HCT116 (cell line): ENCODE measurements around the gene LDLRAD4. TPM values are rescaled to one million over a fixed set of nuclear protein-coding genes. Genes with fewer than 3 reads are reported as not detected.

ENCODE experiments used
- ATAC-seq: fragments of 200-7000 bp; cut with Tn5 transposase; 2 replicates; pipeline ENCODE4 v1.9.1; 2020; ENCODE audit warnings: mild to moderate bottlenecking, moderate library complexity
- BruUV-seq: library from RNA; stranded (reverse); fragments of 400-500 nt; replicated peaks from 2 replicates; lab custom pipeline; 2021; lab: Mats Ljungman, UMichigan
- CTCF ChIA-PET: fragments of 300-600 bp; sonication (Branson Sonifier 250); formaldehyde crosslinking; loops from one replicate; lab custom pipeline; 2021; ENCODE audit warnings: antibody characterized with exemption; lab: Charles Lee
- POLR2A ChIA-PET: fragments of 300-600, 350-600 bp; sonication (Branson Sonifier 250); formaldehyde crosslinking; loops from one replicate; lab custom pipeline; 2021; ENCODE audit warnings: antibody characterized with exemption; lab: Charles Lee
- RAD21 ChIA-PET, 2 experiments: fragments of 300-600 bp; sonication (Branson Sonifier 250); formaldehyde crosslinking; loops; one replicate each; lab custom pipeline; 2023; ENCODE audit warnings: low total read pairs in 2 of 2; ENCODE audit not compliant: uncharacterized antibody in 2 of 2, unreplicated experiment in 2 of 2, low non-redundant PET in 1 of 2; lab: Charles Lee
- DNase-seq: peaks from one replicate; pipeline ENCODE4 v3.0.0-alpha.2; 2010; ENCODE audit warnings: low read depth, low spot score
- H2AFZ ChIP-seq: fragments of 200-600 bp; shearing (Covaris generic), sonication (generic); 2 replicates; pipeline ENCODE4 v1.6.1; 2017; ENCODE audit warnings: low read depth, mixed run types, mixed read lengths, antibody characterized with exemption, low read length; ENCODE audit not compliant: poor library complexity, severe bottlenecking
- H3K27ac ChIP-seq: 2 replicates; pipeline ENCODE4 v1.5.1; 2012; ENCODE audit warnings: low read depth, low read length
- H3K27me3 ChIP-seq: fragments of 200-600 bp; sonication (generic); 2 replicates; pipeline ENCODE4 v1.6.1; 2016; ENCODE audit warnings: mixed run types, low read length, mixed read lengths; ENCODE audit not compliant: insufficient read depth
- H3K36me3 ChIP-seq, 2 experiments: fragments of 200-500 bp in 1 of 2; fragments of 200-600 bp in 1 of 2; sonication (Bioruptor generic) in 1 of 2; sonication (generic) in 1 of 2; 2 replicates each; pipeline versions ENCODE4 v1.5.1 to v1.6.1; 2014 to 2016; ENCODE audit warnings: low read length in 2 of 2, inconsistent platforms in 1 of 2, mixed read lengths in 1 of 2, mixed run types in 1 of 2; ENCODE audit not compliant: insufficient read depth in 2 of 2, control insufficient read depth in 1 of 2
- H3K4me1 ChIP-seq, 2 experiments: fragments of 200-600 bp in 1 of 2; sonication (generic) in 1 of 2; 2 replicates each; pipeline versions ENCODE4 v1.5.1 to v1.6.1; 2012 to 2017; ENCODE audit warnings: low read length in 2 of 2, inconsistent platforms in 1 of 2, mild to moderate bottlenecking in 1 of 2, mixed read lengths in 1 of 2, mixed run types in 1 of 2, moderate library complexity in 1 of 2; ENCODE audit not compliant: insufficient read depth in 2 of 2, control insufficient read depth in 1 of 2
- H3K4me2 ChIP-seq: fragments of 200-600 bp; sonication (generic); 2 replicates; pipeline ENCODE4 v1.6.1; 2017; ENCODE audit warnings: mixed run types, low read length, mixed read lengths
- H3K4me3 ChIP-seq, 2 experiments: fragments of 200-600 bp in 1 of 2; sonication (generic) in 1 of 2; replicated peaks in 1 of 2; 2 replicates each; pipeline ENCODE4 v1.5.1; 2011 to 2016; ENCODE audit warnings: low read length in 2 of 2, control low read depth in 1 of 2, low read depth in 1 of 2, mild to moderate bottlenecking in 1 of 2, mixed read lengths in 1 of 2, mixed run types in 1 of 2
- H3K79me2 ChIP-seq: fragments of 200-600 bp; sonication (generic); 2 replicates; pipeline ENCODE4 v1.6.1; 2017; ENCODE audit warnings: mild to moderate bottlenecking, mixed run types, low read length, moderate library complexity, mixed read lengths; ENCODE audit not compliant: insufficient read depth
- H3K9ac ChIP-seq: fragments of 200-600 bp; sonication (generic); 2 replicates; pipeline ENCODE4 v1.6.1; 2016; ENCODE audit warnings: low read length, mixed read lengths
- H3K9me2 ChIP-seq: fragments of 200-600 bp; sonication (generic), shearing (Covaris generic); 2 replicates; pipeline ENCODE4 v1.6.1; 2017; ENCODE audit warnings: mixed run types, mild to moderate bottlenecking, moderate library complexity; ENCODE audit not compliant: insufficient read depth
- H3K9me3 ChIP-seq, 2 experiments: fragments of 200-500 bp in 1 of 2; fragments of 200-600 bp in 1 of 2; sonication (Bioruptor generic) in 1 of 2; sonication (generic) in 1 of 2; 2 replicates each; pipeline ENCODE4 v1.6.1; 2014 to 2017; ENCODE audit warnings: low read length in 2 of 2, mixed read lengths in 2 of 2, inconsistent platforms in 1 of 2, low read depth in 1 of 2, mild to moderate bottlenecking in 1 of 2, mixed run types in 1 of 2, moderate library complexity in 1 of 2; ENCODE audit not compliant: control insufficient read depth in 1 of 2, insufficient read depth in 1 of 2
- H4K20me1 ChIP-seq: fragments of 200-600 bp; sonication (generic), shearing (Covaris generic); 2 replicates; pipeline ENCODE4 v1.6.1; 2017; ENCODE audit warnings: mixed run types, mild to moderate bottlenecking, moderate library complexity; ENCODE audit not compliant: insufficient read depth
- CTCF ChIP-seq, 3 experiments: fragments of 200-600 bp in 1 of 3; sonication (generic) in 1 of 3; IDR thresholded peaks in 2 of 3; conservative IDR thresholded peaks in 1 of 3; 2 replicates each; pipeline ENCODE4 v1.5.1; 2012 to 2017; ENCODE audit warnings: low read depth in 2 of 3, low read length in 2 of 3, antibody characterized with exemption in 1 of 3, borderline replicate concordance in 1 of 3, control low read depth in 1 of 3, mild to moderate bottlenecking in 1 of 3, mixed read lengths in 1 of 3, mixed run types in 1 of 3, moderate library complexity in 1 of 3; ENCODE audit not compliant: insufficient read depth in 1 of 3
- ELF1 ChIP-seq: IDR thresholded peaks from 2 replicates; pipeline ENCODE4 v1.6.1; 2012; ENCODE audit warnings: low read depth, borderline replicate concordance
- MAX ChIP-seq: IDR thresholded peaks from 2 replicates; pipeline ENCODE4 v1.6.1; 2012
- POLR2A ChIP-seq: IDR thresholded peaks from 2 replicates; pipeline ENCODE4 v1.7.0; 2011; ENCODE audit warnings: borderline replicate concordance; ENCODE audit not compliant: insufficient read depth, insufficient read length; ENCODE audit errors: extremely low read depth
- SIN3A ChIP-seq: IDR thresholded peaks from 2 replicates; pipeline ENCODE4 v1.6.1; 2012; ENCODE audit warnings: low read depth
- SRF ChIP-seq: IDR thresholded peaks from 2 replicates; pipeline ENCODE4 v1.6.1; 2012; ENCODE audit warnings: low read depth
- ZNF274 ChIP-seq: fragments of 200-500 bp; sonication (Bioruptor generic); IDR thresholded peaks from 2 replicates; pipeline ENCODE4 v1.6.1; 2014; ENCODE audit warnings: mild to moderate bottlenecking, low read depth, low read length, inconsistent platforms
- intact Hi-C: fragments of 100-400 bp; cut with micrococcal nuclease; formaldehyde crosslinking; loops from 2 replicates; pipeline ENCODE4 v1.10.0; 2022
- total RNA-seq: library from RNA; stranded (reverse); gene quantifications from one replicate; pipeline ENCODE4 v1.2.1, GENCODE V29; 2021; ENCODE audit not compliant: unreplicated experiment

The LDLRAD4 gene
- total RNA-seq, 1 experiment from 2014 or later = 1.2 TPM

- ChIA-PET POLR2A (no interaction called here), CTCF (no interaction called here), RAD21 (no interaction called here)
- Histone ChIP-seq H3K9me2 (no peaks in the 10 kb centered on the region), H3K4me1 (no peaks in the 10 kb centered on the region), H3K79me2 (no peaks in the 10 kb centered on the region), H3K27ac (no peak overlapping the region), H3K9ac (no peak overlapping the region), H3K27me3 (no peaks in the 10 kb centered on the region), H3K4me2 (no peak overlapping the region), H2AFZ (no peak overlapping the region), H3K9me3 (peaks cover 0 to 9% of the 10 kb centered on the region in 2 experiments; a peak in 2 of 4 replicates), H3K4me3 (no peak overlapping the region), H3K36me3 (no peaks in the 10 kb centered on the region), H4K20me1 (no peaks in the 10 kb centered on the region)
- DNase-seq (no peak), ATAC-seq (no peak)
- no peak for TF ChIP-seq POLR2A
- TF ChIP-seq CTCF (IDR thresholded peaks at IDR 0.05 in 2 of 3, conservative IDR thresholded peaks at IDR 0.05 in 1 of 3; ENCODE audit: borderline replicate concordance in 1 of 3, insufficient read depth in 1 of 3, low read depth in 2 of 3, low read length in 2 of 3) = no peak
- TF ChIP-seq SIN3A = no peak
- no peak for TF ChIP-seq ELF1
- TF ChIP-seq SRF = no peak
- TF ChIP-seq MAX = no peak
- TF ChIP-seq ZNF274 = no peak
- BruUV-seq = no TSS peak
- intact Hi-C loops = loop anchor here (10.0 kb wide), 1 partner anchor 690 kb away; the partner anchor contains the start of gene SEH1L
These were observed 416.5 kb downstream of the LDLRAD4 start for GRCh38 chr18:13635046-13635445.
